ENCODE data around the gene ZMAT3. TPM values are rescaled to one million over a fixed set of nuclear protein-coding genes. Genes with fewer than 3 reads are reported as not detected.
A peak's percentile ranks its signal among the peaks of the same experiment; 100 is the strongest.
"Not testable (repeated sequence)": the region's sequence is repeated elsewhere in the genome, so short reads cannot be mapped to it uniquely, and the experiment has no call there.

ZMAT3 gene
- total RNA-seq, 2 donors from 2014 or later: 14.2 to 14.9 TPM

- ATAC-seq; intact Hi-C loops (cut with DNase I, micrococcal nuclease); DNase-seq: not testable (repeated sequence)
These were observed 38.9 kb downstream of the ZMAT3 start for GRCh38 chr3:179032454-179033303.

GRCh38 chr3:179029096-179029495, 42.5 kb downstream of the ZMAT3 start:
- intact Hi-C loops (cut with DNase I, micrococcal nuclease): no loop called here
- no peak for ATAC-seq
- DNase-seq: no peak

GRCh38 chr3:179028408-179028807, 43.2 kb downstream of the ZMAT3 start:
- DNase-seq: no peak
- no peak for ATAC-seq
- intact Hi-C loops (cut with DNase I, micrococcal nuclease): no loop called here

- intact Hi-C loops (cut with DNase I, micrococcal nuclease): no loop called here
- DNase-seq (no peak), ATAC-seq (no peak)
These were observed 44.2 kb downstream of the ZMAT3 start for GRCh38 chr3:179027326-179027900.

GRCh38 chr3:179026636-179027035, 45.0 kb downstream of the ZMAT3 start:
- DNase-seq: no peak
- no peak for ATAC-seq
- intact Hi-C loops (cut with DNase I, micrococcal nuclease): no loop called here

GRCh38 chr3:179021119-179021903, 50.3 kb downstream of the ZMAT3 start:
- ATAC-seq (no peak), DNase-seq (no peak)
- intact Hi-C loops (cut with DNase I, micrococcal nuclease): no loop called here

- no peak for DNase-seq
- ATAC-seq: peak; percentile 42
- intact Hi-C loops (cut with DNase I, micrococcal nuclease): no loop called here
These were observed 51.5 kb downstream of the ZMAT3 start for GRCh38 chr3:179020112-179020511.

GRCh38 chr3:179018808-179019207, 52.8 kb downstream of the ZMAT3 start:
- intact Hi-C loops (cut with DNase I, micrococcal nuclease): loop anchor here in 1 of 2 donors (10.0 kb wide), 1 partner anchor 126 kb away; the partner anchor contains the start of gene PIK3CA
- ATAC-seq (no peak), DNase-seq (no peak)

- DNase-seq (no peak), ATAC-seq (no peak)
- intact Hi-C loops (cut with DNase I, micrococcal nuclease): loop anchor here in 1 of 2 donors (2.0 to 10.0 kb wide), 2 partner anchors 128 to 300 kb away; partner anchors contain the start of gene PIK3CA
These were observed 54.5 kb downstream of the ZMAT3 start for GRCh38 chr3:179016979-179017670.

- ATAC-seq (peak; percentile 89), DNase-seq (peak in 1 of 2 donors; percentile 16)
- intact Hi-C loops (cut with DNase I, micrococcal nuclease): loop anchor here in 1 of 2 donors (2.0 to 10.0 kb wide), 2 partner anchors 129 to 301 kb away; partner anchors contain the start of gene PIK3CA
These were observed 56.0 kb downstream of the ZMAT3 start for GRCh38 chr3:179015551-179016020.

GRCh38 chr3:179005706-179006105, 65.9 kb downstream of the ZMAT3 start:
- intact Hi-C loops (cut with DNase I, micrococcal nuclease): no loop called here
- DNase-seq (no peak), ATAC-seq (no peak)

- ATAC-seq: no peak
- intact Hi-C loops (cut with DNase I, micrococcal nuclease): no loop called here
- no peak for DNase-seq
These were observed 66.4 kb downstream of the ZMAT3 start for GRCh38 chr3:179005213-179005612.

GRCh38 chr3:179000659-179001058, 71.0 kb downstream of the ZMAT3 start:
- DNase-seq (no peak), ATAC-seq (no peak)
- intact Hi-C loops (cut with DNase I, micrococcal nuclease): no loop called here

GRCh38 chr3:179000144-179000543, 71.5 kb downstream of the ZMAT3 start:
- no peak for DNase-seq
- intact Hi-C loops (cut with DNase I, micrococcal nuclease): no loop called here
- no peak for ATAC-seq

GRCh38 chr3:178996399-178996798, 75.2 kb downstream of the ZMAT3 start:
- intact Hi-C loops (cut with DNase I, micrococcal nuclease): no loop called here
- DNase-seq: no peak
- ATAC-seq: no peak

- no peak for ATAC-seq
- intact Hi-C loops (cut with DNase I, micrococcal nuclease): no loop called here
- DNase-seq: no peak
These were observed 81.3 kb downstream of the ZMAT3 start for GRCh38 chr3:178990293-178990692.

GRCh38 chr3:178989821-178990220, 81.8 kb downstream of the ZMAT3 start:
- intact Hi-C loops (cut with DNase I, micrococcal nuclease): no loop called here
- DNase-seq (no peak), ATAC-seq (no peak)

- DNase-seq (no peak), ATAC-seq (no peak)
- intact Hi-C loops (cut with DNase I, micrococcal nuclease): no loop called here
These were observed 83.9 kb downstream of the ZMAT3 start for GRCh38 chr3:178987745-178988144.

- no peak for DNase-seq
- no peak for ATAC-seq
- intact Hi-C loops (cut with DNase I, micrococcal nuclease): no loop called here
These were observed 85.2 kb downstream of the ZMAT3 start for GRCh38 chr3:178986456-178986855.
